Neural progenitor cell (in vitro differentiated cells): ENCODE results near the gene PCYT1A.

Experiments
- EZH2 ChIP-seq: fragments of 200-600 bp; sonication (generic); IDR thresholded peaks from 2 replicates; pipeline ENCODE4 v1.6.1; 2017; ENCODE audit warnings: antibody characterized with exemption, mild to moderate bottlenecking, moderate library complexity
- TF ChIP-seq, protein P1 (sequence below): fragments of 200-600 bp; sonication (generic); IDR thresholded peaks from 2 replicates; pipeline ENCODE4 v1.5.1; 2017; ENCODE audit warnings: antibody characterized with exemption, mild to moderate bottlenecking

DNA sequence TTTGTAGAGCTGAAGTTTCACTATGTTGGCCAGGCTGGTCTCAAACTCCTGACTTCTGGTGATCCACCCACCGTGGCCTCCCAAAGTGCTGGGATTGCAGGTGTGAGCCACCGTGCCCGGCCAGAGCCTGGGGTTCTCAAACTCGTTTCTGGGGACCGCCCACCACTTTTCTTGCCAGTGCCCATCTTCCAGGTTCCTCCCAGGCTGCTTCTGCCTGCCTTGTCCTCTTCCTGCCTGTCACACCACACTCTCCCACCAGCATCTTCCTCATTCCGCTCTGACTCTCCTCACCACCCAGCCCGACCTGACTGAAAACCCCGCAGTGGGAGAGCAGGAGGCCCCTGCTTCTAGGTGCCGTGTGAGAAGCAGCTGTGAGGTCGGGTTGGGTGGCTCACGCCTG is 33.6 kb upstream of the PCYT1A start:
- TF ChIP-seq, protein P1, sequence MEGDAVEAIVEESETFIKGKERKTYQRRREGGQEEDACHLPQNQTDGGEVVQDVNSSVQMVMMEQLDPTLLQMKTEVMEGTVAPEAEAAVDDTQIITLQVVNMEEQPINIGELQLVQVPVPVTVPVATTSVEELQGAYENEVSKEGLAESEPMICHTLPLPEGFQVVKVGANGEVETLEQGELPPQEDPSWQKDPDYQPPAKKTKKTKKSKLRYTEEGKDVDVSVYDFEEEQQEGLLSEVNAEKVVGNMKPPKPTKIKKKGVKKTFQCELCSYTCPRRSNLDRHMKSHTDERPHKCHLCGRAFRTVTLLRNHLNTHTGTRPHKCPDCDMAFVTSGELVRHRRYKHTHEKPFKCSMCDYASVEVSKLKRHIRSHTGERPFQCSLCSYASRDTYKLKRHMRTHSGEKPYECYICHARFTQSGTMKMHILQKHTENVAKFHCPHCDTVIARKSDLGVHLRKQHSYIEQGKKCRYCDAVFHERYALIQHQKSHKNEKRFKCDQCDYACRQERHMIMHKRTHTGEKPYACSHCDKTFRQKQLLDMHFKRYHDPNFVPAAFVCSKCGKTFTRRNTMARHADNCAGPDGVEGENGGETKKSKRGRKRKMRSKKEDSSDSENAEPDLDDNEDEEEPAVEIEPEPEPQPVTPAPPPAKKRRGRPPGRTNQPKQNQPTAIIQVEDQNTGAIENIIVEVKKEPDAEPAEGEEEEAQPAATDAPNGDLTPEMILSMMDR, result no peak
- TF ChIP-seq EZH2, result no peak
